GM19099 (cell line): ENCODE measurements around the gene GMDS.

Experiments
- POLR2A ChIP-seq: IDR thresholded peaks from 3 replicates; pipeline ENCODE4 v1.6.1; 2011; ENCODE audit warnings: low read depth; ENCODE audit not compliant: insufficient read length; ENCODE audit errors: extremely low read depth

GMDS gene

DNA sequence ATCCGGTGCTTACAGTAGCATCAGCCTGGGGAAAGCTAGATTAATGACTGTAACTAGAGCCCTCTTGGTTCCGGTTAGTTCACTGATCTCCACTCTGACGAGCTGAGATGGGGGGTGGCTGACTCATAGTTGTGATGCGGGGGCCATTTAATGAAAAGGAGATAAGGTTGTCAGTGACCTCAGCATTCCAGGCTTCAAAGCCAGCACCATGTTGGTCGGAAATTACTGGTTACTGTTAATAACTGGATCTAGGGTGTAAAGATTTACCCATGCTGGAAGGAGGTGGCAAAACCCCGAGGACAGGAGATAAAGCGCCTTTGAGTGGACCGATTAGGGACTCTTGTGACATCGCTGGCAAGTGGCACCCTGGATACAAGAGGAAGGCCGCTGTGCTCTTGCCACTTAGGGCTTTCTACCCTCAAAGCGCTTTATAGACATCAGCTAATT, 614.6 kb downstream of the GMDS start:
- no peak for TF ChIP-seq POLR2A

DNA sequence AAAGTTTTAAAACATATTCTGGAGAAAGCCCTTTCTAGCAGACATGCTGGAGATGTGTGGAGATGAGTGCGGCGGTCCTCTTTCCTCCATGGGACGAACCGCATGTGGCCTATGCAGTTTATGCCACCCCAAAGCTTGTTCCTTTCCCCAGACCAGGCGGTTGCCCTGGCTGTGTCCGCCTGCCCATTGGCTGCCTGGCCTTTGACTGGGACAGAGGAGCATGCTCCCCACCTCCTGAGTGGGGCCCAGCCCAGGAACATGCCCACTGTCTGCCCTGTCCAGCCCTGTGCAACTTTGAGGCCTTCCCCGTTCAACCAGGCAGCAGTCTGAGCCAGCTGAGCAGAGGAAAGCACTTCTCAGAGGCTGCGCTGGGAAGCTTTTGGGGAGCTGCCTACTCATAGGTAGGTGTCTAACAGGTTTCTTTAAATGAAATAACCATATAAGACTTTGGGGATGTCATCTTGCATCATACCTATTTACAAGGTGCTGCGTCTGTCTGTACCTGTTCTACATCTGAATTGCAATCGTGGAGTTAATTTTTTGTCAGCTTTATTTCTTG, 615.1 kb downstream of the GMDS start:
- no peak for TF ChIP-seq POLR2A

- TF ChIP-seq POLR2A = no peak
Observed at GRCh38 chr6:1629316-1629715, 616.1 kb downstream of the GMDS start.

DNA sequence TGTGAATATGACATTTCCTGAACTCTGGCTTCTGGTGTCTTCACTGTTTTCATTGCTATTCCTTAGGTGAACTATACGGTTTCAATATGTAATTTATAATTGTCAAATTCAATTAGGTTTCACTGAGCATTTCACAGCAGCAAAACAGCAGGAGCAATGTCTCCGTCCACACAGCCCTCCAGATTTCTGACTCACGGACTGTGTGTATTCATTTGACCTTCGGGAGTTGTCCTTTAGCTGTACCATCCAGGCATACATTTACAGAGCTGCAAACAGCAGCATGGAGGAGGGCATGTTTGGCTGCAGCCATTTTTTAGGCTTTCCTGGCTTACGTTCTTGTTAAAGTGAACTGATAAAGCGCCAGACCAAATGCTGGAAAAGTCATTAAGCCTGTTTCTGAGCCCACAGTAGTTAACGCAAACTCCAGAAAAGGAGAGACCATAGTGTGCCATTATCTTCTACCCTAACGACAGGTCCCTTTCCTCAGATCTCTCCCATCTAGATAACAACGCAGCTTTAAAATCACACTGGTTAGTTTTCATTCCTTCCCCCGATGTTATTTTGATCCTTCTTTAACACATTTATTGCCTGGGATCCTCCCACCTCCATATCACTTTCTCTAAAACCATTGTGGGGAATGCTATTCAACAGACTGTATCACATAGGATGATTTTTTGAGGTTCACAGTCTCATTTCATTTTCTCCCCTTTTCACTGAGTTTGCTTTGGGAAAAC, 617.4 kb downstream of the GMDS start:
- no peak for TF ChIP-seq POLR2A

DNA sequence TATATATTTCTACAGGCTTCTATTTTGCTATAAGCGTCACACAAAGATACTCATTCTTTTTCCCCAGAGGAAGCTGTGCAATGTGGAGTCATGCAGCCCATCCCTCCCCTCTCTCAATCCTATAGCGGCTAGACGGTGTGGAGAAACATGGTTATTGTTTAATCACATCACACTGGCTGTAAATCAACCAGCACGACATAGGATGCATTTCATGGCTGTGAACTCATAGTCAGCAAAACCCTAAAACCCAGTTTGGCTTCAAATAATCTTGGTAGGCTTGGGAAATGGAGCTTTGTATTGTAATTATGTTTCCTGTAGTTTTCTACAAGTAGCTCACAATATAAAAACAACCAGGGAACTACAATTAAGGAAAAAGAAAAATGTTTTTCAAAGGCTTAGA, 618.9 kb downstream of the GMDS start:
- TF ChIP-seq POLR2A = no peak

DNA sequence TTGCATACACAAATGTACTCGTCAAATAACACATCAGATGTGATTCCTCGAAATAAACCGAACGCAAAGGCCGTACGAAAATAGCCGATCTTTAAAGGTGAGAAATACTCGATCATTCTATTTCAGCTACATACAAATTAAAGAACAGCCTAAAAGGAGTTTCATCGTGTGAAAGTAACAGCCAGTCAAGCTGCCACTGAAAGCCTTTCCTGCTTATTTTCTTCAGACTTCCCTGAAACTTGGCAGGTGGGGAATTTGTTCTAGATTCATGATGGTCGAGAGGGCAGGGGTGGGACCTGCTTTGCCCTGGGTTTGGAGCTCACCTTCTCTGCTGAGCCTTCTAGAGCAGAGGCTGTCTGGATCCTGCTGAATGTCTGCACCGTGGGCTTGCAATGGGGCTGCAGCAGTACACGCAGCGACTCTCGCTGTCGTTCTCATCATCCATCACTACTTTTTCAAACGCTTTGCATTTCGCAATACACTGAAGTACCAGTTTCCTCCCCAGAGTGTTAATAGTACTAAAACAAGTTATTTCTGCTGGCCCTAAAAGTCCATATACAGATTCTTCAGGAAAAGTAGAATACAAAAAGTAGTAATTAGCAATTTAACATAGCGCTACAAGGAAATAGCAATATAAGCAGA, 619.5 kb downstream of the GMDS start:
- TF ChIP-seq POLR2A = no peak

- TF ChIP-seq POLR2A = no peak
Observed at GRCh38 chr6:1624851-1625781, 620.3 kb downstream of the GMDS start.

DNA sequence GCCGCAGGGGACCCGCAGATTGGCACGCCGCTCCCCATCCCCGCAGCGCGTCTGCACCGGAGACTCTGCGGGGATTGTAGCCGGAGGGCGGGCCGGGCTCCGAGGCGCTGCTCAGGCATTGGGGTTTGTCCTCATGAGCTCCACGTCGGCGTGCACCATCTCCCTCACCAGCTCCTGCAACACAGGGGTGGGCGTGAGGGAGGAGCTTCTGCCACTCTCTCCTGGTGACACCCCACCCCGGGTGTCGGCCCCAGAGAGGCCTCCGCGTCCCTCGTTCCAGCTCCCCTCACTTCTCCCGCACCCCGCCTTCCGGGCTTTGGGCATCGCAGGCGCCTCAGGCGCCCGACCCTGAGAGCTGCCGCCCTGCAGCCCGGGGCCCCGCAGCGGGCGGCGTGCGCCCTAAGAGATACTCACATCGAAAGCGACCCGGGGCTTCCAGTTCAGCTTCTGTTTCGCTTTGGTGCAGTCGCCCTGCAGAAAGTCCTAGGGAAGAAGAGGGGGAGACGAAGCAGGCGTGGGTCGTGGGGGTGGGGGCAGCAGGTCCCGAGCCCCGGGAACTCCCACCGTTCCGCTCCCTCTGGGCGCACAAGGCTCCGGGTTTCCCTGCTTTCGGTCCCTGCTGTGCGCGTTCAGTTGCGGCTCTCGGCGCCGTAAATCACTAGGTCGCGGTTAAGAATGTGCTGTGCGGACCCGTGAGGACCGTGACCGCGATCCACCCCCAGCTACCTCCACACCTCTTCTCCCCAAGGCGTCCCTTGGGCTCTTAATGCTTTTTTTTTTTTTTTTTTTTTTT, 621.2 kb downstream of the GMDS start:
- no peak for TF ChIP-seq POLR2A

DNA sequence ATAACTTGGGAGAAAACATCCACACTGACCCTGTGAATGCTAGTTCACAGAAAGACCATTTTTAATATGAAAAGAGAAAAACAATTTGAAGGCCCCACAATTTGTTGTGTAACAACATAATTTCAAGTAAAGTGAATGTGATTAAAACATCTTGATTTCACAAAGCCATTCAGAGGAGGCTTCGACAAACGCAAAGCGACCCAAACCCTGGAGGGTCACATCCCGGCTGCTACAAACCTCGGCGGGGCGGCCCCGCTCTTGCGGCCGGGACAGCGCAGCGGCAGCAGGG, 621.7 kb downstream of the GMDS start:
- no peak for TF ChIP-seq POLR2A

DNA sequence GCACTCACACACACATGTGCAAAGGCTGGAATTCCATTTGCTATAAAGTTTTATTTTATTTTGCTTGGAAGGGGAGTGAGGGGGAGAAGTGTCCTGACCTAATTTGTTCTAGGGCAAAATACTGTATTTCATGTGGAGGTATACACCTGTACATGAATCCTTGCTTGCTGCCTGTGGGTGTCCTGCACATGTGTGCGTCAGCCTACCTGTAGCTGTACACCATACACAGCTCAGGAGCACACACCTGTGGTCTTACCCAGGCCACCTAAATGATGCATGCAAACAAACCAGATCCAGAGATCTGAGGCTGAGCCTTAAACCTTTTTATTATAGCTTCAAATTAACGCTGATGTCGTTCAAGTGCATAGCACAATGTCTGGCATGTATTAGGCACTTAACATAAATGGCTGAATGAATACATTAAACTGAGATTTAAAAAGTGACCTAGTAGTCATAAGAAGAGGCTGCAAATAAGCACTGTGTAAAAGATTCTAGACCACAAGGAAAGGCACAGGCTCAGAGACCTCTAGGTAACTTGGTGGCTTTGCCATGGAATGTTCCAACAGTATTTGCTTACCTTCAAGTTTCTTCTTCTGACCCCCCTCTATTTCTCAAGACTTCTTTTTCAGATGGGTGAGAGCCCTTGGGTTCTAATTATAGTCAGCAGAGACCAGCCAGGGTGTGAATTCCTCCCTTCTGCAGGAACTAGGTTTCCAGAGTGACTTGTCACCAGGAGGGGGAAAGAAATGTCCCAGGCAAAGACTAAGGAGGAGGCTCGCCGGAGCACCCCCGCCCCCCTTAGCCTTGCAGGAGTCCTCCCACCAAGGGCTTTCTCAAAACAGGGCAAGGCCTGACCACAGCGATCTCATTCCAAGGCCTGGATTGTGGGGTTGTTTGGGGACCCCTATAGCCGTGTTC, 622.3 kb downstream of the GMDS start:
- TF ChIP-seq POLR2A = no peak

DNA sequence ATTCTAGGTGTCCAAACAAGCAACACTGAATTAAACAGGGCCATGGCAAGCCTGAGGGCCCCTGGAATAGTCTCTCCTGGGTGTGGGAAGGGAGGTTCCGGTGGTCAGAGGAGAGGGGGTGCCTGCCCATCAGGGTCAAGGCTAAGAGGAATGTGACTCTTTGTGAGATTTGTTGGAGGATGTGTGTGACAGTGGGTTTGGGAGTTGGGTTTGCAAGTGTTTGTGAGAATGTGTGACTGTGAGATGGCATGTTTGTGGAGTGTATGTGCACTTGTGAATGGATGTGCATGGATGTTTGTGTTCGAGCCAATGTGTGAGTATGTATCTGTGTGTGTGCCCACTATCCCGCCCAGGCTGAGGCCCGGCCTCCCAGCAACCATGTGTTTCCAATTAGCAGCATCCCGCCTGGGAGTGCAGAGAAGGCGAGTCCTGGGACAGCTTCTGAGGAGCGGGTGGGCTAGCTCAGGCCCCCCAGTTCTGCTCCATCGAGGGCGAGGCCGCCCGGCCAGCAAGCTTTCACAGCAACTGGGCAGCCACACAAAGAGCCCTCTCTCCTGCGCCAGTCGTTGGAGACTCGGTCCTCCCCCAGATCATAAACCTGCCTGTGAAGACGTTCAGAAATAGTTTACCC, 623.1 kb downstream of the GMDS start:
- TF ChIP-seq POLR2A = no peak

GRCh38 chr6:1621070-1621701, 624.2 kb downstream of the GMDS start:
- TF ChIP-seq POLR2A = no peak

GRCh38 chr6:1620504-1621069, 624.8 kb downstream of the GMDS start:
- no peak for TF ChIP-seq POLR2A
